ENCODE measurements around the gene ATP2A2.

Gene ATP2A2

DNA sequence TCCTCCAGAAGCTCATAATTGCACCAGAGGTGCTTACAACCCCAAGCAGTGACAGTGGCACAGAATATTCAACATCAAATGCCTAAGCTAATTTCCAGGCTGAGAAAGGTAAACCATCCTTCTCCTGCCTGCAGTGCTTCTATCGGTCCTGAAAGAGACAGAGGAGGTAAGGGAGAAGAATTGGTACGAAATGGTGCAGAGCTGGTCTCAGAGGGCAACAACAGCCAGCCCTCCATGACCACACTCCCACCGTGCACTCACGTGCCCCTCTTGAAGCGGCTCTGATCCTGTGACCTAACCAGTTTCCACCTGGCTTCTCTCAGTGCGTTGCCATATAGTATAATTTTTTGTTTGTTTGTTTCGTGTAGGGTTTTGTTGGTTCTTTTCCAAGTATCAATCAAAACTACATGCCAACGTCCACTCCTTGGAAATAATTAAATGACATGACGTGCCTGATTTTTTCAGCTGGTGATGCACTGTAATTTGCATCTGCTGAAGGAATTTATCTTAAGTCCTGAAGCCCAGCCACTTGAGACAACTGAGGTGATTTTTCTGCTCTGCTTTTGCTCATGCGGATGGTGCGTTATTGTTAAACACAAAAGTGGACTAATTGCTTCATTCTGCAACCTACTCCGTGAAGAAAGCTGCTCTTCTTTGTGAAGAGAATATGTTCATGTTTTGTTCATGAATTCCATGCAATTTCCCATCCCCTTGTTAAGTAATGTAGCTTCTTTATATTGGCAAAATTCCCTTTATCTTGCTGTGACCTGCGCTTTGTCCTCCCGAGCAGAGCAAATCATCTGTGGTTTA lies 1.3 kb upstream of the ATP2A2 start:
- no peaks in the 10 kb centered on the region for H3K9me3 Mint-ChIP-seq
- peak overlapping the region; percentile 88 for H3K4me3 Mint-ChIP-seq
- H3K27me3 Mint-ChIP-seq = no peaks in the 10 kb centered on the region

GRCh38 chr12:110280392-110280778 lies 662 bp upstream of the ATP2A2 start:
- H3K36me3 Mint-ChIP-seq = peaks cover 12% of the 10 kb centered on the region
- H3K9me3 Mint-ChIP-seq = no peaks in the 10 kb centered on the region
- H3K27ac Mint-ChIP-seq = peak overlapping the region; percentile 93
- H3K4me3 Mint-ChIP-seq = peak overlapping the region; percentile 88
- H3K4me1 Mint-ChIP-seq = peaks cover 32% of the 10 kb centered on the region
- H3K27me3 Mint-ChIP-seq = no peaks in the 10 kb centered on the region

More for the DNA sequence above, 1.3 kb upstream of the ATP2A2 start:
- H3K27ac Mint-ChIP-seq = peak overlapping the region; percentile 79
- peaks cover 26% of the 10 kb centered on the region for H3K4me1 Mint-ChIP-seq
- peaks cover 10% of the 10 kb centered on the region for H3K36me3 Mint-ChIP-seq

GRCh38 chr12:110281549-110282299 lies 677 bp downstream of the ATP2A2 start:
- peaks cover 45% of the 10 kb centered on the region for H3K4me1 Mint-ChIP-seq
- no peaks in the 10 kb centered on the region for H3K27me3 Mint-ChIP-seq

GRCh38 chr12:110282300-110282860 lies 1.3 kb downstream of the ATP2A2 start:
- peaks cover 14% of the 10 kb centered on the region for H3K36me3 Mint-ChIP-seq
- no peaks in the 10 kb centered on the region for H3K27me3 Mint-ChIP-seq
- peak overlapping the region; percentile 96 for H3K27ac Mint-ChIP-seq
- no peaks in the 10 kb centered on the region for H3K9me3 Mint-ChIP-seq
- peak overlapping the region; percentile 98 for H3K4me3 Mint-ChIP-seq
- peaks cover 51% of the 10 kb centered on the region for H3K4me1 Mint-ChIP-seq

More at GRCh38 chr12:110281549-110282299, 677 bp downstream of the ATP2A2 start:
- H3K9me3 Mint-ChIP-seq = no peaks in the 10 kb centered on the region
- H3K4me3 Mint-ChIP-seq = peak overlapping the region; percentile 98
- H3K36me3 Mint-ChIP-seq = peaks cover 12% of the 10 kb centered on the region
- peak overlapping the region; percentile 96 for H3K27ac Mint-ChIP-seq

GRCh38 chr12:110282956-110283817 lies 2.1 kb downstream of the ATP2A2 start:
- H3K27me3 Mint-ChIP-seq = no peaks in the 10 kb centered on the region
- peak overlapping the region; percentile 96 for H3K27ac Mint-ChIP-seq
- peaks cover 53% of the 10 kb centered on the region for H3K4me1 Mint-ChIP-seq
- peak overlapping the region; percentile 98 for H3K4me3 Mint-ChIP-seq
- peaks cover 15% of the 10 kb centered on the region for H3K36me3 Mint-ChIP-seq
- H3K9me3 Mint-ChIP-seq = no peaks in the 10 kb centered on the region

DNA sequence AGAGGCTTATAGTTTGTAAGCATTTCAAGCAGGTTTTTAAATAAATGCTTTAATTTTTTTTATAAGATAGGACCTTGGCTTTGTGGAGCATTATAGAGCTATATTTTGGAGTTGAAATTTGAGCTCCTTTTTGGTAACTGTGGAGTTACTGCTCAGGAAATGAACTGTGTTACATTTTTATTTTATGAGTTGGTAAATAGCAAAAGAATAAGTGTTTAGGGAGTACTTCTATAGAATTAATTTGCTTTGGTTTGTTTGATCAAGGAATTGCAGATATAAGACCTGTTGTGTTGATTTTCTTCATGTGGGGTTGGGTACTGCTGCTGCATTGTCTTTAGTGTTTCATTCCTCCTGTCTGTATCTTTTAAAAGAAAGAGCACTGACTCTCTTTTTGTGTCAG lies 3.5 kb downstream of the ATP2A2 start:
- Mint-ChIP-seq H3K4me1 (peaks cover 64% of the 10 kb centered on the region), H3K36me3 (peaks cover 15% of the 10 kb centered on the region)

DNA sequence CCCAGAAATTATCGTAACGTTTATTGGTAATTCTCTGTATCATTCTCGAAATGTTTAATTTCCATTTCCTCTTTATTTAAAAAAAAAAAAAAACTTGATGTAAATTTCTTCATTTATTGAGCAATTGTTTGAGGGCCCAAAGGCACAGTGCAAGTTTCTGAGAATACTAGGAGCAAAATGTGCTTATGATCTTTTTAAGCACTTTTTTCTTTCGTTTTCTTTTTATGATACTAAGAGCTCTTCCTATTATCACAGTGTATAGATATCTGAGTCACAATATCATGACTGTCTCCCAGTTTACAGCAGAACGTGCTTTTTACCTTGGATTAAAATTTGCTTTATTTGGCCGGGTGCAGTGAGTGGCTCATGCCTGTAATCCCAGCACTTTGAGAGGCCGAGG lies 5.6 kb downstream of the ATP2A2 start:
- peaks cover 66% of the 10 kb centered on the region for H3K4me1 Mint-ChIP-seq
- H3K36me3 Mint-ChIP-seq = peaks cover 18% of the 10 kb centered on the region
- no peaks in the 10 kb centered on the region for H3K9me3 Mint-ChIP-seq
- no peaks in the 10 kb centered on the region for H3K27me3 Mint-ChIP-seq
- H3K27ac Mint-ChIP-seq = peak overlapping the region; percentile 62
- H3K4me3 Mint-ChIP-seq = peak overlapping the region; percentile 98

More for the DNA sequence above, 3.5 kb downstream of the ATP2A2 start:
- Mint-ChIP-seq H3K4me3 (peak overlapping the region; percentile 98), H3K27ac (peak overlapping the region; percentile 43), H3K9me3 (no peaks in the 10 kb centered on the region), H3K27me3 (no peaks in the 10 kb centered on the region)

- no peaks in the 10 kb centered on the region for H3K9me3 Mint-ChIP-seq
- no peaks in the 10 kb centered on the region for H3K27me3 Mint-ChIP-seq
- H3K4me1 Mint-ChIP-seq = peaks cover 64% of the 10 kb centered on the region
- peaks cover 15% of the 10 kb centered on the region for H3K36me3 Mint-ChIP-seq
- H3K27ac Mint-ChIP-seq = peak overlapping the region; percentile 59
- H3K4me3 Mint-ChIP-seq = no peak overlapping the region
Measured at GRCh38 chr12:110287986-110288385, 6.9 kb downstream of the ATP2A2 start.

GRCh38 chr12:110289044-110289710 lies 8.1 kb downstream of the ATP2A2 start:
- H3K27ac Mint-ChIP-seq = no peak overlapping the region
- peaks cover 55% of the 10 kb centered on the region for H3K4me1 Mint-ChIP-seq
- peaks cover 16% of the 10 kb centered on the region for H3K36me3 Mint-ChIP-seq
- no peaks in the 10 kb centered on the region for H3K9me3 Mint-ChIP-seq
- H3K4me3 Mint-ChIP-seq = no peak overlapping the region
- no peaks in the 10 kb centered on the region for H3K27me3 Mint-ChIP-seq

DNA sequence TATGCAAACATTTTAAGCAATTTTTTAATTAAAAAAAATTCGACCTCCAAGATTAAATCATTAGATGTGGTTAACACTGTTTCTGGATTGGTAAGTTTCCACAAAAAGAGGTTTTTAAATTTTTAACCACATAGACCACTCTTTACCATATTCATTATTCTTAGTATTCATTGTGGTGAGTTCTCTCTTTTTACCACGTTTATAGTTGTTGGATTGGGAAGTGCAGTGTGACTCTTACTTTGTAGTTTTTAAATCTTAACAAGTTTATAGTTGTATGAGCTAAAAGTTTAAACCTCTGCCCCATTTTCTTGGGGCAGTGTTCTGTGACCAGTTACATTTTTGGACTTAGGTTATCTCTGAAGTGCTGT lies 8.6 kb downstream of the ATP2A2 start:
- Mint-ChIP-seq H3K27me3 (no peaks in the 10 kb centered on the region), H3K4me3 (no peak overlapping the region), H3K36me3 (peaks cover 14% of the 10 kb centered on the region), H3K27ac (no peak overlapping the region), H3K4me1 (peaks cover 52% of the 10 kb centered on the region), H3K9me3 (no peaks in the 10 kb centered on the region)

GRCh38 chr12:110301065-110301806 lies 20.2 kb downstream of the ATP2A2 start:
- peak overlapping the region; percentile 19 for H3K4me3 Mint-ChIP-seq

DNA sequence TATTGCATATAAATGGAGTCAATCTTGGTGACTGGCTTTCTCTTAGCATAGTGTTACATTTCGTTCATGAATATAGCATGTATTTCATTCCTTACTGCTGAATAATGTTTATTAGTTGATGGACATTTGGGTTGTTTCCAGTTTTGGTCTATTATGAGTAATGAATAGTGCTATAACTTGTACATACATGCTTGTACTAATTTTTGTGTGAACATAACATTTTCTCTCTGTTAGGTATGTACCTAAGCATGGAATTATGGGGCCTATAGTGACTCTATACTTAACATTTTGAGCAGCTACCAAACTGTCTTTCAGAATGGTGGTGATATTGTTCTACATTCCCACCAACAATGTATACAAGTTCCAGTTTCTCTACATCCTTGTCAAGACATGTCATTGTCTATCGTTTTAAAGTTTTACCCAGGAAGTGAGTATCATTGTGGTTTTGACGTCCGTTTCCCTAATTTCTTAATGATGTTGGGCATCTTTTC lies 23.1 kb downstream of the ATP2A2 start:
- H3K4me3 Mint-ChIP-seq = no peak overlapping the region
- peaks cover 21% of the 10 kb centered on the region for H3K36me3 Mint-ChIP-seq
- no peaks in the 10 kb centered on the region for H3K9me3 Mint-ChIP-seq
- H3K27me3 Mint-ChIP-seq = no peaks in the 10 kb centered on the region
- no peak overlapping the region for H3K27ac Mint-ChIP-seq
- peaks cover 56% of the 10 kb centered on the region for H3K4me1 Mint-ChIP-seq

More at GRCh38 chr12:110301065-110301806, 20.2 kb downstream of the ATP2A2 start:
- H3K27ac Mint-ChIP-seq = peak overlapping the region; percentile 79
- peaks cover 22% of the 10 kb centered on the region for H3K36me3 Mint-ChIP-seq
- H3K4me1 Mint-ChIP-seq = peaks cover 34% of the 10 kb centered on the region
- H3K9me3 Mint-ChIP-seq = no peaks in the 10 kb centered on the region
- H3K27me3 Mint-ChIP-seq = no peaks in the 10 kb centered on the region

GRCh38 chr12:110307372-110307771 lies 26.3 kb downstream of the ATP2A2 start:
- Mint-ChIP-seq H3K9me3 (no peaks in the 10 kb centered on the region), H3K27ac (peak overlapping the region; percentile 11), H3K27me3 (no peaks in the 10 kb centered on the region), H3K4me1 (peaks cover 55% of the 10 kb centered on the region), H3K36me3 (peaks cover 14% of the 10 kb centered on the region), H3K4me3 (no peak overlapping the region)

- H3K9me3 Mint-ChIP-seq = no peaks in the 10 kb centered on the region
- no peak overlapping the region for H3K4me3 Mint-ChIP-seq
- H3K4me1 Mint-ChIP-seq = peaks cover 59% of the 10 kb centered on the region
- H3K27ac Mint-ChIP-seq = peak overlapping the region; percentile 43
- no peaks in the 10 kb centered on the region for H3K27me3 Mint-ChIP-seq
- peaks cover 7% of the 10 kb centered on the region for H3K36me3 Mint-ChIP-seq
Measured at GRCh38 chr12:110310763-110311162, 29.7 kb downstream of the ATP2A2 start.
